PFSK-1 (cell line): ENCODE data around the gene TMIGD1.

Experiments
- FOXP2 ChIP-seq: optimal IDR thresholded peaks from 2 replicates; pipeline ENCODE3; 2011; ENCODE audit warnings: borderline replicate concordance, control low read depth, inconsistent platforms; ENCODE audit not compliant: insufficient read depth; ENCODE audit errors: extremely low read length, extremely low read depth
- POLR2AphosphoS5 ChIP-seq: IDR thresholded peaks from 2 replicates; pipeline ENCODE4 v1.6.1; 2012; ENCODE audit warnings: low read depth, mild to moderate bottlenecking, control low read depth, low read length, moderate library complexity
- REST ChIP-seq, 2 experiments: IDR thresholded peaks; 2 replicates each; pipeline versions ENCODE4 v1.6.1 to v1.8.0; 2011 to 2012; ENCODE audit warnings: low read depth in 2 of 2, low read length in 2 of 2, control low read depth in 1 of 2, inconsistent platforms in 1 of 2, mild to moderate bottlenecking in 1 of 2, moderate library complexity in 1 of 2; ENCODE audit not compliant: insufficient read depth in 1 of 2
- SIN3A ChIP-seq: IDR thresholded peaks from 2 replicates; pipeline ENCODE4 v1.6.1; 2012; ENCODE audit warnings: mild to moderate bottlenecking, low read length, moderate library complexity, borderline replicate concordance; ENCODE audit not compliant: insufficient read depth
- TAF1 ChIP-seq: IDR thresholded peaks from 2 replicates; pipeline ENCODE4 v1.6.1; 2012; ENCODE audit warnings: low read length, control low read depth, borderline replicate concordance; ENCODE audit not compliant: insufficient read depth

TMIGD1 gene

GRCh38 chr17:30304778-30305177, 29.1 kb downstream of the TMIGD1 start:
- TF ChIP-seq FOXP2 (no peak), POLR2AphosphoS5 (no peak), SIN3A (no peak), REST (IDR thresholded peaks at IDR 0.05; ENCODE audit: insufficient read depth in 1 of 2, low read depth in 2 of 2, low read length in 2 of 2) (no peak), TAF1 (no peak)

- TF ChIP-seq FOXP2 (no peak), POLR2AphosphoS5 (no peak), REST (IDR thresholded peaks at IDR 0.05; ENCODE audit: insufficient read depth in 1 of 2, low read depth in 2 of 2, low read length in 2 of 2) (no peak), SIN3A (no peak), TAF1 (no peak)
These were observed 31.6 kb downstream of the TMIGD1 start for GRCh38 chr17:30302241-30302640.

- TF ChIP-seq FOXP2 (no peak), SIN3A (no peak), POLR2AphosphoS5 (no peak), TAF1 (no peak), REST (IDR thresholded peaks at IDR 0.05; ENCODE audit: insufficient read depth in 1 of 2, low read depth in 2 of 2, low read length in 2 of 2) (no peak)
These were observed 33.0 kb downstream of the TMIGD1 start for GRCh38 chr17:30300818-30301217.

GRCh38 chr17:30299000-30299399, 34.9 kb downstream of the TMIGD1 start:
- TF ChIP-seq SIN3A (no peak), REST (IDR thresholded peaks at IDR 0.05; ENCODE audit: insufficient read depth in 1 of 2, low read depth in 2 of 2, low read length in 2 of 2) (no peak), POLR2AphosphoS5 (no peak), TAF1 (no peak), FOXP2 (no peak)

GRCh38 chr17:30297715-30298114, 36.1 kb downstream of the TMIGD1 start:
- TF ChIP-seq SIN3A (no peak), FOXP2 (no peak), POLR2AphosphoS5 (no peak), TAF1 (no peak), REST (IDR thresholded peaks at IDR 0.05; ENCODE audit: insufficient read depth in 1 of 2, low read depth in 2 of 2, low read length in 2 of 2) (no peak)
